Measurements from ENCODE around the gene SLC1A4. TPM values are rescaled to one million over a fixed set of nuclear protein-coding genes. Genes with fewer than 3 reads are reported as not detected.

Gene SLC1A4
- total RNA-seq, 1 experiment from 2014 or later = 12.9 TPM

GRCh38 chr2:65025453-65026123, 36.4 kb downstream of the SLC1A4 start:
- Histone ChIP-seq H3K4me1 (ENCODE audit: control insufficient read depth, insufficient read depth, low read length) (no peaks in the 10 kb centered on the region), H3K27me3 (ENCODE audit: control insufficient read depth, insufficient read depth, low read length) (no peaks in the 10 kb centered on the region), H3K36me3 (ENCODE audit: control insufficient read depth, insufficient read depth, low read length) (no peaks in the 10 kb centered on the region), H3K9me3 (ENCODE audit: control insufficient read depth, insufficient read depth, low read depth, low read length) (no peaks in the 10 kb centered on the region), H3K4me3 (ENCODE audit: low read depth in 2 of 2, low read length in 2 of 2) (no peak overlapping the region), H3K27ac (ENCODE audit: low read length) (no peak overlapping the region)
- POLR2A ChIA-PET = interaction anchor here (0.7 kb wide), 1 partner anchor 1743 kb away, joined by 13 read pairs; no protein-coding TSS in a partner anchor
- intact Hi-C loops (cut with micrococcal nuclease; ENCODE audit: unreplicated experiment) = no loop called here
- no peak for DNase-seq (ENCODE audit: low read depth, low spot score)
- TF ChIP-seq CTCF (IDR thresholded peaks at IDR 0.05) (no peak), TCF7L2 (IDR thresholded peaks at IDR 0.05; ENCODE audit: low read depth, low read length) (no peak), POLR2AphosphoS5 (IDR thresholded peaks at IDR 0.05; ENCODE audit: low read depth, low read length) (no peak), SIN3A (IDR thresholded peaks at IDR 0.05; ENCODE audit: borderline replicate concordance, insufficient read depth, low read depth, low read length) (no peak), REST (IDR thresholded peaks at IDR 0.05; ENCODE audit: insufficient read depth in 1 of 2, low read depth in 2 of 2, low read length in 1 of 2) (no peak)
- in situ Hi-C loops (cut with HindIII; ENCODE audit: low pct_unique_long_range_greater_than_20kb, low sequenced_read_pairs) = no loop called here
- BruUV-seq (replicated peaks) = no TSS peak
- no peak for ATAC-seq
- CTCF ChIA-PET = no interaction called here

GRCh38 chr2:65026154-65026553, 37.0 kb downstream of the SLC1A4 start:
- no peaks in the 10 kb centered on the region for H3K36me3 ChIP-seq (ENCODE audit: control insufficient read depth, insufficient read depth, low read length)
- no peak for TF ChIP-seq REST (IDR thresholded peaks at IDR 0.05; ENCODE audit: insufficient read depth in 1 of 2, low read depth in 2 of 2, low read length in 1 of 2)
- TF ChIP-seq CTCF (IDR thresholded peaks at IDR 0.05) = no peak
- TF ChIP-seq SIN3A (IDR thresholded peaks at IDR 0.05; ENCODE audit: borderline replicate concordance, insufficient read depth, low read depth, low read length) = no peak
- TF ChIP-seq TCF7L2 (IDR thresholded peaks at IDR 0.05; ENCODE audit: low read depth, low read length) = no peak
- TF ChIP-seq POLR2AphosphoS5 (IDR thresholded peaks at IDR 0.05; ENCODE audit: low read depth, low read length) = no peak
- no peaks in the 10 kb centered on the region for H3K27me3 ChIP-seq (ENCODE audit: control insufficient read depth, insufficient read depth, low read length)
- ATAC-seq = no peak
- DNase-seq (ENCODE audit: low read depth, low spot score) = no peak
- intact Hi-C loops (cut with micrococcal nuclease; ENCODE audit: unreplicated experiment) = no loop called here
- no peak overlapping the region for H3K27ac ChIP-seq (ENCODE audit: low read length)
- ChIA-PET POLR2A (no interaction called here), CTCF (no interaction called here)
- no peaks in the 10 kb centered on the region for H3K4me1 ChIP-seq (ENCODE audit: control insufficient read depth, insufficient read depth, low read length)
- no peaks in the 10 kb centered on the region for H3K9me3 ChIP-seq (ENCODE audit: control insufficient read depth, insufficient read depth, low read depth, low read length)
- in situ Hi-C loops (cut with HindIII; ENCODE audit: low pct_unique_long_range_greater_than_20kb, low sequenced_read_pairs) = no loop called here
- BruUV-seq (replicated peaks) = no TSS peak
- H3K4me3 ChIP-seq (ENCODE audit: low read depth in 2 of 2, low read length in 2 of 2) = no peak overlapping the region

Data from Panc1 (cell line).